Measurements from ENCODE around the gene SORBS1.

SORBS1 gene

GRCh38 chr10:95558593-95559320, 2.4 kb downstream of the SORBS1 start:
- Mint-ChIP-seq H3K27ac (no peak overlapping the region), H3K9me3 (no peaks in the 10 kb centered on the region), H3K4me3 (no peak overlapping the region), H3K27me3 (peaks cover 24% of the 10 kb centered on the region), H3K36me3 (ENCODE audit: low read depth) (no peaks in the 10 kb centered on the region), H3K4me1 (ENCODE audit: low read depth) (peaks cover 8% of the 10 kb centered on the region)

GRCh38 chr10:95556994-95557767, 4.0 kb downstream of the SORBS1 start:
- H3K9me3 Mint-ChIP-seq: no peaks in the 10 kb centered on the region
- H3K36me3 Mint-ChIP-seq (ENCODE audit: low read depth): no peaks in the 10 kb centered on the region
- H3K27ac Mint-ChIP-seq: no peak overlapping the region
- no peak overlapping the region for H3K4me3 Mint-ChIP-seq
- peaks cover 24% of the 10 kb centered on the region for H3K27me3 Mint-ChIP-seq
- H3K4me1 Mint-ChIP-seq (ENCODE audit: low read depth): peaks cover 8% of the 10 kb centered on the region

GRCh38 chr10:95553674-95554073, 7.5 kb downstream of the SORBS1 start:
- Mint-ChIP-seq H3K27ac (no peak overlapping the region), H3K9me3 (no peaks in the 10 kb centered on the region), H3K36me3 (ENCODE audit: low read depth) (no peaks in the 10 kb centered on the region), H3K4me1 (ENCODE audit: low read depth) (no peaks in the 10 kb centered on the region), H3K4me3 (no peak overlapping the region), H3K27me3 (peaks cover 14% of the 10 kb centered on the region)

GRCh38 chr10:95552679-95553342, 8.4 kb downstream of the SORBS1 start:
- Mint-ChIP-seq H3K4me1 (ENCODE audit: low read depth) (no peaks in the 10 kb centered on the region), H3K36me3 (ENCODE audit: low read depth) (no peaks in the 10 kb centered on the region), H3K27ac (no peak overlapping the region), H3K4me3 (no peak overlapping the region), H3K27me3 (peaks cover 11% of the 10 kb centered on the region), H3K9me3 (no peaks in the 10 kb centered on the region)

- no peaks in the 10 kb centered on the region for H3K36me3 Mint-ChIP-seq (ENCODE audit: low read depth)
- no peak overlapping the region for H3K4me3 Mint-ChIP-seq
- peaks cover 4% of the 10 kb centered on the region for H3K27me3 Mint-ChIP-seq
- H3K9me3 Mint-ChIP-seq: no peaks in the 10 kb centered on the region
- no peak overlapping the region for H3K27ac Mint-ChIP-seq
- peaks cover under 1% of the 10 kb centered on the region for H3K4me1 Mint-ChIP-seq (ENCODE audit: low read depth)
Observed at GRCh38 chr10:95550073-95550672, 11.0 kb downstream of the SORBS1 start.

GRCh38 chr10:95547791-95548435, 13.3 kb downstream of the SORBS1 start:
- H3K9me3 Mint-ChIP-seq: no peaks in the 10 kb centered on the region
- peaks cover 4% of the 10 kb centered on the region for H3K27me3 Mint-ChIP-seq
- no peak overlapping the region for H3K27ac Mint-ChIP-seq
- peaks cover 3% of the 10 kb centered on the region for H3K4me1 Mint-ChIP-seq (ENCODE audit: low read depth)
- H3K36me3 Mint-ChIP-seq (ENCODE audit: low read depth): no peaks in the 10 kb centered on the region
- H3K4me3 Mint-ChIP-seq: no peak overlapping the region

GRCh38 chr10:95547197-95547596, 14.0 kb downstream of the SORBS1 start:
- Mint-ChIP-seq H3K27ac (no peak overlapping the region), H3K27me3 (peaks cover 4% of the 10 kb centered on the region), H3K9me3 (no peaks in the 10 kb centered on the region), H3K4me3 (no peak overlapping the region), H3K4me1 (ENCODE audit: low read depth) (peaks cover 3% of the 10 kb centered on the region), H3K36me3 (ENCODE audit: low read depth) (no peaks in the 10 kb centered on the region)

- Mint-ChIP-seq H3K27me3 (peaks cover 4% of the 10 kb centered on the region), H3K4me1 (ENCODE audit: low read depth) (peaks cover 3% of the 10 kb centered on the region), H3K4me3 (no peak overlapping the region), H3K36me3 (ENCODE audit: low read depth) (no peaks in the 10 kb centered on the region), H3K27ac (no peak overlapping the region), H3K9me3 (no peaks in the 10 kb centered on the region)
Observed at GRCh38 chr10:95545981-95546380, 15.2 kb downstream of the SORBS1 start.

- Mint-ChIP-seq H3K36me3 (ENCODE audit: low read depth) (no peaks in the 10 kb centered on the region), H3K27me3 (peaks cover 4% of the 10 kb centered on the region), H3K27ac (no peak overlapping the region), H3K4me1 (ENCODE audit: low read depth) (peaks cover 3% of the 10 kb centered on the region), H3K4me3 (no peak overlapping the region), H3K9me3 (no peaks in the 10 kb centered on the region)
Observed at GRCh38 chr10:95544783-95545500, 16.2 kb downstream of the SORBS1 start.

GRCh38 chr10:95543459-95543858, 17.7 kb downstream of the SORBS1 start:
- Mint-ChIP-seq H3K4me1 (ENCODE audit: low read depth) (peaks cover 3% of the 10 kb centered on the region), H3K36me3 (ENCODE audit: low read depth) (no peaks in the 10 kb centered on the region), H3K4me3 (no peak overlapping the region), H3K27me3 (no peaks in the 10 kb centered on the region), H3K9me3 (no peaks in the 10 kb centered on the region), H3K27ac (no peak overlapping the region)

- no peak overlapping the region for H3K27ac Mint-ChIP-seq
- peaks cover 3% of the 10 kb centered on the region for H3K4me1 Mint-ChIP-seq (ENCODE audit: low read depth)
- no peak overlapping the region for H3K4me3 Mint-ChIP-seq
- H3K27me3 Mint-ChIP-seq: no peaks in the 10 kb centered on the region
- no peaks in the 10 kb centered on the region for H3K9me3 Mint-ChIP-seq
- H3K36me3 Mint-ChIP-seq (ENCODE audit: low read depth): no peaks in the 10 kb centered on the region
Observed at GRCh38 chr10:95542761-95543160, 18.4 kb downstream of the SORBS1 start.

- Mint-ChIP-seq H3K27me3 (no peaks in the 10 kb centered on the region), H3K36me3 (ENCODE audit: low read depth) (no peaks in the 10 kb centered on the region), H3K27ac (no peak overlapping the region), H3K4me3 (no peak overlapping the region), H3K4me1 (ENCODE audit: low read depth) (peaks cover 3% of the 10 kb centered on the region), H3K9me3 (no peaks in the 10 kb centered on the region)
Observed at GRCh38 chr10:95542330-95542729, 18.8 kb downstream of the SORBS1 start.

- Mint-ChIP-seq H3K4me3 (no peak overlapping the region), H3K27me3 (no peaks in the 10 kb centered on the region), H3K9me3 (no peaks in the 10 kb centered on the region), H3K27ac (no peak overlapping the region), H3K36me3 (ENCODE audit: low read depth) (no peaks in the 10 kb centered on the region), H3K4me1 (ENCODE audit: low read depth) (peaks cover 3% of the 10 kb centered on the region)
Observed at GRCh38 chr10:95540514-95541052, 20.6 kb downstream of the SORBS1 start.

Measured in stimulated activated naive CD8-positive, alpha-beta T cell treated with anti-CD3 and anti-CD28 coated beads, Interleukin-15, Interleukin-2, amounts not matched to agents 100 ng/mL and 50 ng/mL, for 24 hours (primary cell).